ENCODE data around the gene GOSR1.
"Not testable (repeated sequence)": the region's sequence is repeated elsewhere in the genome, so short reads cannot be mapped to it uniquely, and the experiment has no call there.

GOSR1 gene

GRCh38 chr17:30563131-30563904, 86.1 kb downstream of the GOSR1 start:
- not testable (repeated sequence) for DNase-seq

GRCh38 chr17:30563905-30564390, 86.7 kb downstream of the GOSR1 start:
- DNase-seq: not testable (repeated sequence)

DNA sequence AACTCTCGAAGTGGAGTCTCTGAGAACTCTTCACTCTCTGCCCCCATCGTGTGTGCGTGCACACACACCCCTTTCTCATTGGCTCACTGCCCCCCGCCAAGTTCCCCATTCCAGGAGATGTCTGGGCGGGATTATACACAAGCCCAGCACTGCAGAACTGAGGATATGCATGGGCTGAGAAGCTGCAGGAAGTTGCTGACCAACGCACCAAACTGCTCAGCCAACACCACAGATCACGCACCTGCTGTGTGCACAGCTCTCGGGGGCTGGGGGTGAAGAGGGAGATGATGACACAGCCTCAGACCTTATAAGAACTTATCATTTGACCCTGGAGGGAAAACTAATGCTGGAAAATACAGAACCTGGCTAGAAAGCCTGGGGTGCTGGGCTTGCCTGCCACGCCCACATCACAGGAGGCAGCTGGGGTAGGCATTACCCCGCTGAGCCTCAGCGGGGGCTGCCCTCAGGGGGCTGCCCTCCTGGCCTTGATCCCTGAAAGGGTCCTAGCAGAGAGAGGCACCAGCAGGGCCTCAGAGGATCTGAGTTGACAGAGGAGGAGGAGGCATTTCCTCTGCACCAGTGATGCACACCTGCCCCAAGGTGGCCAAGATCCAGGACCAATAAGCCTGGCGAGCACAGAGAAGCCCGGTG, 87.3 kb downstream of the GOSR1 start:
- not testable (repeated sequence) for DNase-seq

DNA sequence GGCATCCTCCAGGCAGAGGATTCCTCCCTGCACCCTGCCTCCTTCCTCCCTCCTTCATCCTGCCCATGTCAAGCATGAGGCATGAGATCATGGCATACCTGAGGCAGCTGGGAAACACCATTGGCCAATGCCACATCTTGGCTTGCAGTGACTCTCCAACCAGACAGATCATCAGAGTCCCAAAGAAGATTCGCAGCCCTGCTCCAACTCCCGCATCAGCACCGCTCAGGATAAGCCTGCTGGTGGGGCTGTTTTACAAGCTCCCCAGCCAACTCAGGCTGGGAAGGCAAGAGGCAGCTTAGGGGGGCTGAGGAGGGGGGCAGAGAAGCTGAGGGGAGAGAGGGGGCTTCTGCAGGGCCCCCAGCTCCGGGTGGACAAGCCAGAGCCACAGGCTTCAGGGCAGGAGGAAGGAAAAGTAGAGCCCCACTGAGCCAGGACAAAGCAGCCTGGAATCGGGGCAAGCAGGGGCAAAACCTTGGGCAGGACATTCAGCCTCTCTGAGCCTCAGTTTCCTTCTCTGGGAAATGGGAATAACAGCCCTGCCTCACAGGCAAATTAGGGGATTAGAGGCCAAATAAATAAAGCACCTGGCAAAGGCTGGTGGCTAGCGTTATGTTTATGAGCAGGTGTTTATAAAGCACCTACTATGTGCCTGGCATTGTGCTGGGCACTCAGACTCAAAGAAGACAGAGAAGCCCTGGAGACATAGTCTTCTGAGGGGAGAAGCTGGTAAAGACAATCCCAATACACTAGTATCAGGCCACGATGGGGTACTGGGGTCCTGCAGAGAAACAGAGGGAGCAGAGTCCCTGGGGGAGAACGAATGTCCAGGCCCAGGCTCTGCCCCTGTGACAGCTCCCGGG, 88.1 kb downstream of the GOSR1 start:
- no peak for DNase-seq

DNA sequence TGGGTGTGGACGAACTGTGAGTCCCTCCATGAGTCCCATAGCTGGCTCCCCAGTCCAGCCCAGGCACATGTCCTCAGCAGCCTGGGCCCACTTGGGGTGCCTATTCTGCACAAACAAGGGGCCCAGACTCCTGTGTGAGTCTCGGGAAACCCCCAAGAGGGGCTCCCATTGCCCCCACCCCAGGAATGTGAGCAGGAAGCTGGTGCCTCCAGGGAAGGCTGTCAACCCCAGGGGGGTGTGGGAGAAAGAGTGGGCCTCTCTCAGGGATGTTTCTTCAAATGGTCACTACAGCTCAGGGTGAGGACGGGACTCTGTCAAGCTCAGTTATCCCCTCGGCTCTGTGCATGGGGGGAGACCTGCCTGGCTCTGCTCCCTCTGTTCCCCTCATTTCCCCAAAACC, 88.9 kb downstream of the GOSR1 start:
- not testable (repeated sequence) for DNase-seq

DNA sequence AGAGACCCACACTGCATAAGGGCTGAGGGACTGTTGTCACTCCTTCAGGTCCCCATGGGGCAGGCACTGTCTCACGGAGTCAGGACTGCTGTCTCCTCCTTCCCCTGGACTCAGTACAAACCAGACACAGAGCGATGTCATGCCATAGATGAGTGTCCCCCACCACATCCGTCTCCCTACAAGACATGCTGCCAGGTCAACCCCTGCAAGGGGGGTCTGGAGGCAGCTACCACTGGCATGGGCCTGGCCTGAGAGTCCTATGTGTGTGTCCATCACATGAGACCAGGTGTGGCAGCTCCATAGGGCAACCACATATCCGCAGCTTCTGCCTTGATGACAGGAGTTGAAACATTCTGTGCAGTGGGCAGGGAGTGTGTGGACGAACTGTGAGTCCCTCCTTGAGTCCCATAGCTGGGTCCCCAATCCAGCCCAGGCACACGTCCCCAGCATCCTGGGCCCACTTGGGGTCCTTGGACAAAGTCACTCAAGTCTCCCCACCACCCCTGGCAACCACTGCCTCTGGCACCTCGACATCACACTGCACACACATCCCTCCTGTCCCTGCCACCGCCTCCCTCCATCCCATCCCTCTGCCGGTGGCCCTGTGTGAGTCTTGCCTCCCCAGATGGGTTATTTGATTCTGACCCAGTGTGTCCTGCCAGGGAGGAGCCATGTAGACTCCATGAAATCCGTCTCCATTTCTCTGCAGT, 89.5 kb downstream of the GOSR1 start:
- not testable (repeated sequence) for DNase-seq

- no peak for DNase-seq
These were observed 90.3 kb downstream of the GOSR1 start for GRCh38 chr17:30567231-30568116.

DNA sequence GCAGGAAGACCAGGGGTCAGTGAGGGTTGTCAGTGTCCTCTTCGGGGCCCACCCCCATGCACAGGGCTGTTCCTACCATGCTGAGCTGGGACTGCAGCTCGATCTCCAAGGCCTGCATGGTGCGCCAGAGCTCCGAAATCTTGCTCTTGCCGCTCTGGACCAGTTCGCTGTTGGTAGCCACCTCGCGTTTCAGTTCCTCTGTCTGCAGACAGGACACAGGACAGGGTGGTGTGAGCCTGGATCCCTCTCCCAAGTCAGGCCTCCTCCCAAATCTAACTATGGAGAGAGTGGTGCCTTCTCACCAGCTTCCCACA, 90.9 kb downstream of the GOSR1 start:
- no peak for DNase-seq

- not testable (repeated sequence) for DNase-seq
These were observed 92.4 kb downstream of the GOSR1 start for GRCh38 chr17:30569531-30570175.

GRCh38 chr17:30570191-30570590, 93.0 kb downstream of the GOSR1 start:
- DNase-seq: no peak

- no peak for DNase-seq
These were observed 93.5 kb downstream of the GOSR1 start for GRCh38 chr17:30570596-30571265.

DNA sequence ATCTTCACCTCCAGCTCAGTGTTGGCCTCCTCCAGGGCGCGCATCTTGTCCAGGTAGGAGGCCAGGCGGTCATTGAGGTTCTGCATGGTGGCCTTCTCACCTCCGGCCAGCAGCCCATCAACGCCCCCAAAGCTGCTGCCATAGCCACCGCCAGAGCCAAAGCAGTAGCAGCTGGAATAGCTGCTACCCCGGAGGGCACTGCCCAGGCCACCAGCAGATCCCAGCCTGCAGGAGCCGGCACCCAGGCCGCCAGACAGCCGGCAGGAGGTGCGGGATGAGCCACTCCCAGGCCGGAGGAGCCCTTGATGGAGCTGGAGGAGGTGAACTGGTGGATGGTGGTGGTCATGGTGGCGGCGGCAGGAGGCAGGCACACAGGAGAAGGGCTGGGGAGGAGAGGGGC, 94.2 kb downstream of the GOSR1 start:
- not testable (repeated sequence) for DNase-seq

DNA sequence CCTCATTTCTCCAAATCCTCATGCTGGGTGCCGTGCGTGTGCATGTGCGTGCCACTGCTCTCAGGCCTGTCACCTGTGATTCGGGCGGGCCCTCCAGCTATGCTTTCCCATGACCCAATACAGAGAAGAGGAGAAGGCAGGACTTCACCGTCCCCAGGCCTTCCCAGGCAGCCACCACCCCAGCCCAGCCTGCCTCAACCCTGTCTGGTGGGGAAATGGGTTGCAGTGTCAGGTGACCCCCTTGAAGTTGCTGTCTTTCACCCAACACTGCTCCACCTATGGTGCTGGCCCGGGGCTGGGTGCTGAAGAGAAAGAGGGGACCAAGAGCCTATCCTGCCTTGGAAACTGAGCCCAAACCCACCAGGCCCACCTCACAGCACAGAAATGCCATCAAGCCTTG, 94.7 kb downstream of the GOSR1 start:
- DNase-seq: no peak

DNA sequence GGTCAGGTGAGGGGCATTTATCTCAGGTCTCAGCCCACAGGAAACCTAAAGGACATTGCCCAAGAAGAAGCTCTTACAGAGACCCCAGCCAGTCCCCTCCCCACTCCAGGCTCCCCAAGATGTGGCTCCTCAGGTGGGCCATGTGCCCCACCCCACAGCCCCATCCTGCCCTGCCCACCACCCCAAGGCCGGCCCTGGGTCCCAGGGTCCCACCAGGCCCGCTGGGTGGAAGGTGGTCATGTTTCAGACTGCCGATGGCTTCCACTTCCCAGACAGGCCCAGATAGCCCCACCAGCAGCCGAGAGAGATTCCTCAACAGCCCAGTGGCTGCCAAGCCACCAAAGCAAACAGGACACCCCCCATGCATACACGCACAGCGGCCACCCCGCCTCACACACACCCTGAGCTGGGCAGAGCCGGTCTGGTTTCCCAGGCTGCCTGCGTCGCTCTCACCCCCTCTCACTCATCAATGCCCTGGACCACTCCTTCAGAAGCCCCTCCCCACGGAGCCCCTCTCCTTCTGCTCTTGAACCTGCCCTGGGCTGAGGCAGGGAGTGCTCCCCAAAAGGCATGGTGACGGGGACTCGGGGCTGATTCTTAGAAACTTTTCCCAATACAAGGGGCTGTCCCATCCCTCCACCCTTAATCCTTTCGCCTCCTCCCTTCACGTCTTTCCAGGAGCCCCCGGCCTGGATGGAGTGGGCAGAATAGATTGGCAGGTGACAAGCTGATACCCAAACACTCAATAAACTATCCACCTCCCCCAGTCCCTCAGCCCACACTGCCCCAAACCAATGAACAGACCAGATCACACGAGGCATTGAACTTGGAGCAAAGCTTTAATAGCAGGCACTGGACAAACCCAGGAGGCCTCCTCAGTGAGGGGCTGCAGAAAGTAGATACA, 95.7 kb downstream of the GOSR1 start:
- not testable (repeated sequence) for DNase-seq

DNA sequence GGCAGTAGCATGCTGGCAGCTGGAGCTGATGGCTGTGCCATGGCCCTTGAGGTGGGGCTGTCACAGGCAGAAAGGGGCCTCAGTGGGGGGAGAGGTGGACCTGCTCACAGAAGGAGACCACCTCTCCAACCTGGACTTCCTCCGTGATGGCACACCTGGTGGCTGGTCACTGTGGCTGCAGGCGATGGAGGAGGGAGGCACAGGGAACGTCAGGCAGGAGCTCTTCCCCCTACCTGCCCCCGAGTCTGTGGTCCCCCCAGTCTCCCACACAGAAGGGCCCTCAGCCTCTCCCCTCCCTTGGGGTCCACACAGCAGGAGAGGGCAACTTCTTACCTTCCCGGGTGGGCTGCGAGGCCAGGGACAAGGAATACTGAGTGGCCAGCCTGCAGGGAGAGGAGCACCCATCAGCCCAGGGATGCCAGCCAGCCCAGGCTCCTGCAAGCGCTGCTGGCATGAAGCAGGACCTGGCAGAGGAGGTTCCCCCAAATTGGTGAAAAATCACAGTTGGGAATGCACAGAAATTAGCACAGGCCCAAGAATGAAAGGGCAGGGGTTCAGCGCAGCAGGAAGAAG, 96.5 kb downstream of the GOSR1 start:
- no peak for DNase-seq

DNA sequence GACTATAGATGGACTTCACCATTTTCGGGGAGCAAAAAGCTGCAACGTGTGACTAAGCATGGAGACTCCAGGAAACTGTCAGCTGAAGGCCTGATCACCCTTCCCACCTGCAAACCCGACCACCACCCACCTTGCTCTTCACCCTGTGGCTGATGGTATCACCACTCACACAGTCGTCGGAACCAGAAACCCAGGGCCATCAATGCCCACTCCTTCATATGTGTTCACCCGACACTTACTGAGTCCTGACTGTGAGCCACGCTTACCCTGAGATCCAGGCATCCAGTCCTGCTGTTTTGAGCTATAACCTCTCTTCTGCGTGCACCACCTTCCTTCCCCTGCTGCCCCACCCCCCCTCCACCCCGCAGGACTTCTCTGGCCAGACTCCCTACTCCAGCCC, 97.1 kb downstream of the GOSR1 start:
- not testable (repeated sequence) for DNase-seq

- DNase-seq: not testable (repeated sequence)
These were observed 97.6 kb downstream of the GOSR1 start for GRCh38 chr17:30574806-30575205.

DNA sequence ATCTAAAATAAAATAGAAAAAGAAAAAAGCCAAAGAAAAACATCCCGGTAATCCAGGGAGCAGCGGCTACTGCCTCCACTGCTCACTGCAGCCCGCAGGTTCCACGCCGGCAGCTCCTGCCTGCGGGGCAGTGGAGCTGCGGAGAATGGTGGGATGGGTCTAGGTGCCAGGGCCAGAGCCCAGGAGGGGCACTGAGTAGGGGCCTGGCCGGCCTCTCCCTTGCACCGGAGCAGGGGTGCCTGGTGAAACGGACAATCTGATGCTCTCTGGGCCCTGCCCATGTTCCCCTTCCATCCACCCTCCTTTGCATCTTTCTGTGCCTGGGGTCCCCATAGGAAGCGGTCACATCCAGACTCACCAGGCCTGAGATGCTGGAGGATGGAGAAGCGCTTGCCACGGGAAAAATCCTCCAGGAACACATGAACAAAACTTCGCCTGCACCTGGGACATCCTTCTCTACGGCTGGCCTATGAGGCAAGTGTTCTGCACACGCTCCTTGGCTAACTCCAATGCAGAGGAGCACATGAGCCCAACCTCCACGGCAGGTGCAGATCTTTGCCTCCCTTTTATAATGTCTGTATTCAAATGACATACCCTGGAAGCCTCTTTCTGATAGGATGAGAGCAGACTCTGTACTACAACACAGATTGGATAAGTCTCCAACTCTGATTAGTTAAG, 98.6 kb downstream of the GOSR1 start:
- DNase-seq: not testable (repeated sequence)
